WTC11 (cell line): Measurements from ENCODE around the gene NPLOC4. TPM values are rescaled to one million over a fixed set of nuclear protein-coding genes. Genes with fewer than 3 reads are reported as not detected.

Experiments used
- ATAC-seq: fragments of 200-7000 bp; cut with Tn5 transposase; 2 replicates; pipeline ENCODE4 v1.10.0; 2021; ENCODE audit warnings: mild to moderate bottlenecking, moderate library complexity
- CTCF ChIA-PET: fragments of 300-600 bp; sonication (Branson Sonifier 250); formaldehyde crosslinking; loops from one replicate; lab custom pipeline; 2021; ENCODE audit warnings: antibody characterized with exemption; lab: Charles Lee
- POLR2A ChIA-PET: fragments of 350-600 bp; sonication (Branson Sonifier 250); formaldehyde crosslinking; loops from one replicate; lab custom pipeline; 2021; ENCODE audit warnings: antibody characterized with exemption; lab: Charles Lee
- DNase-seq: peaks from one replicate; pipeline ENCODE4 v3.0.0; 2021; ENCODE audit warnings: low spot score
- H3K27ac Mint-ChIP-seq: 2 replicates; pipeline ENCODE4 v1.8.0; 2021; ENCODE audit warnings: mixed read lengths
- H3K27me3 Mint-ChIP-seq: 2 replicates; pipeline ENCODE4 v1.8.0; 2021; ENCODE audit warnings: low read depth, mild to moderate bottlenecking, moderate library complexity, mixed read lengths
- H3K36me3 Mint-ChIP-seq: 2 replicates; pipeline ENCODE4 v1.8.0; 2021; ENCODE audit warnings: mixed read lengths
- H3K4me1 Mint-ChIP-seq: 2 replicates; pipeline ENCODE4 v1.8.0; 2022; ENCODE audit warnings: mixed read lengths
- H3K4me3 Mint-ChIP-seq: 2 replicates; pipeline ENCODE4 v1.8.0; 2021; ENCODE audit warnings: mild to moderate bottlenecking, moderate library complexity, mixed read lengths
- H3K9me3 Mint-ChIP-seq: 2 replicates; pipeline ENCODE4 v1.8.0; 2021; ENCODE audit warnings: mixed read lengths
- ATF1 ChIP-seq: sonication (generic); formaldehyde crosslinking; IDR thresholded peaks from 2 replicates; pipeline ENCODE4 v1.8.1; 2023; ENCODE audit warnings: mild to moderate bottlenecking, moderate library complexity, missing genetic modification reagents
- ATF2 ChIP-seq: sonication (generic); formaldehyde crosslinking; IDR thresholded peaks from 2 replicates; pipeline ENCODE4 v1.8.1; 2022; ENCODE audit warnings: low read depth, missing genetic modification reagents, borderline replicate concordance
- CBFB ChIP-seq: sonication (generic); formaldehyde crosslinking; IDR thresholded peaks from 2 replicates; pipeline ENCODE4 v1.8.1; 2022; ENCODE audit warnings: mild to moderate bottlenecking, low read depth, missing genetic modification reagents
- CREB1 ChIP-seq: sonication (generic); formaldehyde crosslinking; IDR thresholded peaks from 2 replicates; pipeline ENCODE4 v1.8.0; 2023; ENCODE audit warnings: mild to moderate bottlenecking, missing genetic modification reagents
- ELF4 ChIP-seq: sonication (generic); formaldehyde crosslinking; IDR thresholded peaks from 2 replicates; pipeline ENCODE4 v1.8.1; 2022; ENCODE audit warnings: low read depth, mild to moderate bottlenecking, moderate library complexity, missing genetic modification reagents
- FOXP1 ChIP-seq: sonication (generic); formaldehyde crosslinking; IDR thresholded peaks from 2 replicates; pipeline ENCODE4 v1.8.0; 2022; ENCODE audit warnings: missing genetic modification reagents, mild to moderate bottlenecking, moderate library complexity, borderline replicate concordance
- JAZF1 ChIP-seq: fragments of 250-450 bp; sonication (Bioruptor Pico); IDR thresholded peaks from 2 replicates; pipeline ENCODE4 v1.9.0; 2021; ENCODE audit warnings: moderate library complexity, mild to moderate bottlenecking, inconsistent platforms
- JUN ChIP-seq: sonication (generic); formaldehyde crosslinking; IDR thresholded peaks from 2 replicates; pipeline ENCODE4 v1.8.0; 2023; ENCODE audit warnings: mild to moderate bottlenecking, missing genetic modification reagents
- NFATC4 ChIP-seq: fragments of 250-450 bp; sonication (Bioruptor Pico); IDR thresholded peaks from 2 replicates; pipeline ENCODE4 v1.9.0; 2021; ENCODE audit warnings: mild to moderate bottlenecking
- NR2C2 ChIP-seq: sonication (generic); formaldehyde crosslinking; IDR thresholded peaks from 2 replicates; pipeline ENCODE4 v1.8.0; 2022; ENCODE audit warnings: mild to moderate bottlenecking, missing genetic modification reagents
- OVOL2 ChIP-seq: fragments of 250-450 bp; sonication (Bioruptor Pico); IDR thresholded peaks from 2 replicates; pipeline ENCODE4 v1.9.0; 2021; ENCODE audit warnings: mild to moderate bottlenecking, borderline replicate concordance
- SMAD4 ChIP-seq: sonication (generic); formaldehyde crosslinking; IDR thresholded peaks from 2 replicates; pipeline ENCODE4 v1.8.0; 2022; ENCODE audit warnings: mild to moderate bottlenecking, missing genetic modification reagents
- SOX15 ChIP-seq: fragments of 250-450 bp; sonication (Bioruptor Pico); IDR thresholded peaks from 2 replicates; pipeline ENCODE4 v1.9.0; 2021; ENCODE audit warnings: mild to moderate bottlenecking
- TCF7 ChIP-seq: sonication (generic); formaldehyde crosslinking; IDR thresholded peaks from 2 replicates; pipeline ENCODE4 v1.8.0; 2022; ENCODE audit warnings: mild to moderate bottlenecking, low read depth, missing genetic modification reagents, moderate library complexity
- USF2 ChIP-seq: sonication (generic); formaldehyde crosslinking; IDR thresholded peaks from 2 replicates; pipeline ENCODE4 v1.8.1; 2023; ENCODE audit warnings: mild to moderate bottlenecking, missing genetic modification reagents, moderate library complexity
- ZBTB21 ChIP-seq: sonication (generic); formaldehyde crosslinking; IDR thresholded peaks from 2 replicates; pipeline ENCODE4 v1.8.1; 2023; ENCODE audit warnings: mild to moderate bottlenecking, missing genetic modification reagents, borderline replicate concordance
- ZBTB43 ChIP-seq: sonication (generic); formaldehyde crosslinking; IDR thresholded peaks from 2 replicates; pipeline ENCODE4 v1.8.1; 2023; ENCODE audit warnings: mild to moderate bottlenecking, missing genetic modification reagents
- ZMAT4 ChIP-seq: fragments of 250-450 bp; sonication (Bioruptor Pico); IDR thresholded peaks from 2 replicates; pipeline ENCODE4 v1.9.0; 2021; ENCODE audit warnings: mild to moderate bottlenecking
- ZNF263 ChIP-seq: sonication (generic); formaldehyde crosslinking; IDR thresholded peaks from 2 replicates; pipeline ENCODE4 v1.8.1; 2022; ENCODE audit warnings: low read depth, mild to moderate bottlenecking, moderate library complexity, missing genetic modification reagents
- total RNA-seq: library from RNA; stranded (reverse); gene quantifications from 3 replicates; pipeline ENCODE4 v1.2.3, GENCODE V29; 2021
- TF ChIP-seq, protein P1 (sequence below): sonication (generic); formaldehyde crosslinking; IDR thresholded peaks from 2 replicates; pipeline ENCODE4 v1.8.1; 2023; ENCODE audit warnings: mild to moderate bottlenecking, moderate library complexity, missing genetic modification reagents
- TF ChIP-seq, protein P2 (sequence below): sonication (generic); formaldehyde crosslinking; IDR thresholded peaks from 2 replicates; pipeline ENCODE4 v1.8.0; 2023; ENCODE audit warnings: missing genetic modification reagents
- TF ChIP-seq, protein P3 (sequence below): sonication (generic); formaldehyde crosslinking; IDR thresholded peaks from 2 replicates; pipeline ENCODE4 v1.8.0; 2022; ENCODE audit warnings: missing genetic modification reagents

Gene NPLOC4
- total RNA-seq, 1 experiment from 2014 or later = 83.5 TPM

DNA sequence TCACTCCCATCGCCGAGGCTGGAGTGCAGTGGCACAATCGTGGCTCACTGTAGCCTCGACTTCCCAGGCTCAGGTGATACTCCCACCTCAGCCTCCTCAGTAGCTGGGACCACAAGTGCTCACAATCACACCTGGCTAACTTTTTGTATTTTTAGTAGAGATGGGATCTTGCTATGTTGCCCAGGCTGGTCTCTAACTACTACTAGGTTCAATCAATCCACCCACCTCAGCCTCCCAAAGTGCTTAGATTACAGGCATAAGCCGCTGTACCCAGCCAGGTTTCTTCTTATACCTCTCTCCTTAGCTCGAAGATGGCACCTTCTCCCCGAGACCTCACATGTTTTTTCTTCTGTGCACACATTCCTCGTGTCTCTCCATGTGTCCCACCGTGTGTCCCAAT is 3.1 kb upstream of the NPLOC4 start (continued):
- TF ChIP-seq, protein P1, sequence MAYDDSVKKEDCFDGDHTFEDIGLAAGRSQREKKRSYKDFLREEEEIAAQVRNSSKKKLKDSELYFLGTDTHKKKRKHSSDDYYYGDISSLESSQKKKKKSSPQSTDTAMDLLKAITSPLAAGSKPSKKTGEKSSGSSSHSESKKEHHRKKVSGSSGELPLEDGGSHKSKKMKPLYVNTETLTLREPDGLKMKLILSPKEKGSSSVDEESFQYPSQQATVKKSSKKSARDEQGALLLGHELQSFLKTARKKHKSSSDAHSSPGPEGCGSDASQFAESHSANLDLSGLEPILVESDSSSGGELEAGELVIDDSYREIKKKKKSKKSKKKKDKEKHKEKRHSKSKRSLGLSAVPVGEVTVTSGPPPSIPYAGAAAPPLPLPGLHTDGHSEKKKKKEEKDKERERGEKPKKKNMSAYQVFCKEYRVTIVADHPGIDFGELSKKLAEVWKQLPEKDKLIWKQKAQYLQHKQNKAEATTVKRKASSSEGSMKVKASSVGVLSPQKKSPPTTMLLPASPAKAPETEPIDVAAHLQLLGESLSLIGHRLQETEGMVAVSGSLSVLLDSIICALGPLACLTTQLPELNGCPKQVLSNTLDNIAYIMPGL (CRISPR knock-in tag) = no peak
- TF ChIP-seq SOX15 (no peak), ZMAT4 (CRISPR knock-in tag) (no peak), ATF2 (CRISPR knock-in tag) (no peak), ZNF263 (CRISPR knock-in tag) (no peak), USF2 (no peak), ATF1 (CRISPR knock-in tag) (no peak), JUN (CRISPR knock-in tag) (no peak), CBFB (CRISPR knock-in tag) (no peak), NFATC4 (CRISPR knock-in tag) (no peak)
- TF ChIP-seq, protein P2, sequence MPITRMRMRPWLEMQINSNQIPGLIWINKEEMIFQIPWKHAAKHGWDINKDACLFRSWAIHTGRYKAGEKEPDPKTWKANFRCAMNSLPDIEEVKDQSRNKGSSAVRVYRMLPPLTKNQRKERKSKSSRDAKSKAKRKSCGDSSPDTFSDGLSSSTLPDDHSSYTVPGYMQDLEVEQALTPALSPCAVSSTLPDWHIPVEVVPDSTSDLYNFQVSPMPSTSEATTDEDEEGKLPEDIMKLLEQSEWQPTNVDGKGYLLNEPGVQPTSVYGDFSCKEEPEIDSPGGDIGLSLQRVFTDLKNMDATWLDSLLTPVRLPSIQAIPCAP (CRISPR knock-in tag) = no peak
- TF ChIP-seq, all 79 proteins: peak for 0

- Mint-ChIP-seq H3K36me3 (no peaks in the 10 kb centered on the region), H3K9me3 (no peaks in the 10 kb centered on the region), H3K4me3 (peak overlapping the region; percentile 39; the same call in 1 of the 2 replicates), H3K27me3 (no peaks in the 10 kb centered on the region), H3K27ac (no peak overlapping the region), H3K4me1 (peaks cover 10% of the 10 kb centered on the region)
- no peak for ATAC-seq
- CTCF ChIA-PET = interaction anchor here (0.6 kb wide), 1 partner anchor 1076 kb away, joined by 3 read pairs; no protein-coding TSS in a partner anchor
- no peak for DNase-seq
- POLR2A ChIA-PET = no interaction called here
- TF ChIP-seq OVOL2 = no peak
- TF ChIP-seq, protein P3, sequence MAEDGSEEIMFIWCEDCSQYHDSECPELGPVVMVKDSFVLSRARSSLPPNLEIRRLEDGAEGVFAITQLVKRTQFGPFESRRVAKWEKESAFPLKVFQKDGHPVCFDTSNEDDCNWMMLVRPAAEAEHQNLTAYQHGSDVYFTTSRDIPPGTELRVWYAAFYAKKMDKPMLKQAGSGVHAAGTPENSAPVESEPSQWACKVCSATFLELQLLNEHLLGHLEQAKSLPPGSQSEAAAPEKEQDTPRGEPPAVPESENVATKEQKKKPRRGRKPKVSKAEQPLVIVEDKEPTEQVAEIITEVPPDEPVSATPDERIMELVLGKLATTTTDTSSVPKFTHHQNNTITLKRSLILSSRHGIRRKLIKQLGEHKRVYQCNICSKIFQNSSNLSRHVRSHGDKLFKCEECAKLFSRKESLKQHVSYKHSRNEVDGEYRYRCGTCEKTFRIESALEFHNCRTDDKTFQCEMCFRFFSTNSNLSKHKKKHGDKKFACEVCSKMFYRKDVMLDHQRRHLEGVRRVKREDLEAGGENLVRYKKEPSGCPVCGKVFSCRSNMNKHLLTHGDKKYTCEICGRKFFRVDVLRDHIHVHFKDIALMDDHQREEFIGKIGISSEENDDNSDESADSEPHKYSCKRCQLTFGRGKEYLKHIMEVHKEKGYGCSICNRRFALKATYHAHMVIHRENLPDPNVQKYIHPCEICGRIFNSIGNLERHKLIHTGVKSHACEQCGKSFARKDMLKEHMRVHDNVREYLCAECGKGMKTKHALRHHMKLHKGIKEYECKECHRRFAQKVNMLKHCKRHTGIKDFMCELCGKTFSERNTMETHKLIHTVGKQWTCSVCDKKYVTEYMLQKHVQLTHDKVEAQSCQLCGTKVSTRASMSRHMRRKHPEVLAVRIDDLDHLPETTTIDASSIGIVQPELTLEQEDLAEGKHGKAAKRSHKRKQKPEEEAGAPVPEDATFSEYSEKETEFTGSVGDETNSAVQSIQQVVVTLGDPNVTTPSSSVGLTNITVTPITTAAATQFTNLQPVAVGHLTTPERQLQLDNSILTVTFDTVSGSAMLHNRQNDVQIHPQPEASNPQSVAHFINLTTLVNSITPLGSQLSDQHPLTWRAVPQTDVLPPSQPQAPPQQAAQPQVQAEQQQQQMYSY (CRISPR knock-in tag) = no peak
- TF ChIP-seq JAZF1 (CRISPR knock-in tag) = no peak
- no peak for TF ChIP-seq CREB1 (CRISPR knock-in tag)
- no peak for TF ChIP-seq ELF4 (CRISPR knock-in tag)
- TF ChIP-seq TCF7 (CRISPR knock-in tag) = no peak
- TF ChIP-seq ZMAT4 (CRISPR knock-in tag) = no peak
- TF ChIP-seq ZBTB43 = no peak
- TF ChIP-seq, protein P1 (CRISPR knock-in tag) = no peak
- no peak for TF ChIP-seq SMAD4 (CRISPR knock-in tag)
- no peak for TF ChIP-seq ZBTB21 (CRISPR knock-in tag)
- TF ChIP-seq FOXP1 (CRISPR knock-in tag) = no peak
- TF ChIP-seq NR2C2 (CRISPR knock-in tag) = no peak
Observed at GRCh38 chr17:81638683-81639082, 1.8 kb upstream of the NPLOC4 start.
